Skeletal muscle satellite cell (primary cell): ENCODE measurements around the gene LGMN.

ENCODE experiments used
- H3K27me3 ChIP-seq: 2 replicates; pipeline ENCODE4 v1.7.0; 2013; ENCODE audit warnings: low read length; ENCODE audit not compliant: control insufficient read depth, insufficient read depth
- H3K36me3 ChIP-seq: 2 replicates; pipeline ENCODE4 v1.7.0; 2013; ENCODE audit warnings: mild to moderate bottlenecking, control low read depth, low read length; ENCODE audit not compliant: insufficient read depth
- H3K4me1 ChIP-seq: 2 replicates; pipeline ENCODE4 v1.7.0; 2013; ENCODE audit warnings: low read length; ENCODE audit not compliant: control insufficient read depth, insufficient read depth
- H3K4me2 ChIP-seq: 2 replicates; pipeline ENCODE4 v1.7.0; 2013; ENCODE audit warnings: mild to moderate bottlenecking, low read length
- H3K4me3 ChIP-seq: 2 replicates; pipeline ENCODE4 v1.7.0; 2013; ENCODE audit warnings: low read length
- H3K9ac ChIP-seq: 2 replicates; pipeline ENCODE4 v1.7.0; 2013; ENCODE audit warnings: mild to moderate bottlenecking, low read depth, low read length, moderate library complexity
- H3K9me3 ChIP-seq: replicated peaks from 2 replicates; pipeline ENCODE4 v1.7.0; 2013; ENCODE audit warnings: mild to moderate bottlenecking, control low read depth, low read length

Gene LGMN

GRCh38 chr14:92678766-92679165 lies 69.7 kb downstream of the LGMN start:
- Histone ChIP-seq H3K4me3 (no peak overlapping the region), H3K4me2 (no peak overlapping the region), H3K4me1 (no peaks in the 10 kb centered on the region), H3K36me3 (peaks cover 16% of the 10 kb centered on the region), H3K9ac (no peak overlapping the region), H3K9me3 (no peaks in the 10 kb centered on the region), H3K27me3 (no peaks in the 10 kb centered on the region)

GRCh38 chr14:92677955-92678354 lies 70.5 kb downstream of the LGMN start:
- Histone ChIP-seq H3K4me3 (no peak overlapping the region), H3K27me3 (no peaks in the 10 kb centered on the region), H3K36me3 (peaks cover 16% of the 10 kb centered on the region), H3K9me3 (no peaks in the 10 kb centered on the region), H3K9ac (no peak overlapping the region), H3K4me1 (no peaks in the 10 kb centered on the region), H3K4me2 (no peak overlapping the region)

GRCh38 chr14:92677087-92677668 lies 71.2 kb downstream of the LGMN start:
- Histone ChIP-seq H3K36me3 (peaks cover 16% of the 10 kb centered on the region), H3K4me1 (no peaks in the 10 kb centered on the region), H3K9ac (no peak overlapping the region), H3K4me2 (no peak overlapping the region), H3K27me3 (no peaks in the 10 kb centered on the region), H3K9me3 (no peaks in the 10 kb centered on the region), H3K4me3 (no peak overlapping the region)

- Histone ChIP-seq H3K9me3 (no peaks in the 10 kb centered on the region), H3K4me1 (no peaks in the 10 kb centered on the region), H3K27me3 (no peaks in the 10 kb centered on the region), H3K9ac (no peak overlapping the region), H3K4me3 (no peak overlapping the region), H3K36me3 (peaks cover 16% of the 10 kb centered on the region), H3K4me2 (no peak overlapping the region)
Observed at GRCh38 chr14:92676403-92677086, 71.9 kb downstream of the LGMN start.

- peaks cover under 1% of the 10 kb centered on the region for H3K4me1 ChIP-seq
- no peak overlapping the region for H3K4me2 ChIP-seq
- H3K9me3 ChIP-seq, result no peaks in the 10 kb centered on the region
- H3K36me3 ChIP-seq, result peaks cover 16% of the 10 kb centered on the region
- H3K9ac ChIP-seq, result no peak overlapping the region
- no peak overlapping the region for H3K4me3 ChIP-seq
- H3K27me3 ChIP-seq, result no peaks in the 10 kb centered on the region
Observed at GRCh38 chr14:92675976-92676375, 72.5 kb downstream of the LGMN start.

- Histone ChIP-seq H3K4me1 (peaks cover 6% of the 10 kb centered on the region), H3K36me3 (peaks cover 16% of the 10 kb centered on the region)
Observed at GRCh38 chr14:92675421-92675820, 73.0 kb downstream of the LGMN start.

GRCh38 chr14:92673601-92674150 lies 74.8 kb downstream of the LGMN start:
- Histone ChIP-seq H3K4me1 (peaks cover 11% of the 10 kb centered on the region), H3K4me2 (no peak overlapping the region), H3K9me3 (no peaks in the 10 kb centered on the region), H3K27me3 (no peaks in the 10 kb centered on the region), H3K4me3 (no peak overlapping the region), H3K9ac (no peak overlapping the region), H3K36me3 (peaks cover 15% of the 10 kb centered on the region)

More at GRCh38 chr14:92675421-92675820, 73.0 kb downstream of the LGMN start:
- Histone ChIP-seq H3K4me2 (no peak overlapping the region), H3K9me3 (no peaks in the 10 kb centered on the region), H3K9ac (no peak overlapping the region), H3K27me3 (no peaks in the 10 kb centered on the region), H3K4me3 (no peak overlapping the region)

GRCh38 chr14:92670643-92671366 lies 77.6 kb downstream of the LGMN start:
- H3K4me1 ChIP-seq, result peaks cover 11% of the 10 kb centered on the region
- H3K4me3 ChIP-seq, result no peak overlapping the region
- no peak overlapping the region for H3K9ac ChIP-seq
- no peak overlapping the region for H3K4me2 ChIP-seq
- H3K9me3 ChIP-seq, result no peaks in the 10 kb centered on the region
- no peaks in the 10 kb centered on the region for H3K27me3 ChIP-seq
- H3K36me3 ChIP-seq, result peaks cover 2% of the 10 kb centered on the region

- Histone ChIP-seq H3K36me3 (peaks cover 2% of the 10 kb centered on the region), H3K4me2 (no peak overlapping the region), H3K9ac (no peak overlapping the region), H3K9me3 (no peaks in the 10 kb centered on the region), H3K4me1 (peaks cover 11% of the 10 kb centered on the region), H3K27me3 (no peaks in the 10 kb centered on the region), H3K4me3 (no peak overlapping the region)
Observed at GRCh38 chr14:92670160-92670559, 78.3 kb downstream of the LGMN start.

- H3K4me2 ChIP-seq, result no peak overlapping the region
- H3K4me1 ChIP-seq, result peaks cover 11% of the 10 kb centered on the region
- H3K9me3 ChIP-seq, result no peaks in the 10 kb centered on the region
- no peak overlapping the region for H3K4me3 ChIP-seq
- peaks cover 2% of the 10 kb centered on the region for H3K36me3 ChIP-seq
- no peaks in the 10 kb centered on the region for H3K27me3 ChIP-seq
- H3K9ac ChIP-seq, result no peak overlapping the region
Observed at GRCh38 chr14:92668276-92668973, 80.0 kb downstream of the LGMN start.

GRCh38 chr14:92666251-92666650 lies 82.2 kb downstream of the LGMN start:
- H3K4me1 ChIP-seq, result peaks cover 11% of the 10 kb centered on the region
- no peak overlapping the region for H3K4me2 ChIP-seq
- H3K9ac ChIP-seq, result no peak overlapping the region
- H3K9me3 ChIP-seq, result no peaks in the 10 kb centered on the region
- no peak overlapping the region for H3K4me3 ChIP-seq
- no peaks in the 10 kb centered on the region for H3K27me3 ChIP-seq
- peaks cover 2% of the 10 kb centered on the region for H3K36me3 ChIP-seq
